Left cardiac atrium (tissue), 4 donors: ENCODE data around the gene BPHL. TPM values are rescaled to one million over a fixed set of nuclear protein-coding genes. Genes with fewer than 3 reads are reported as not detected.
"Not testable (repeated sequence)": the region's sequence is repeated elsewhere in the genome, so short reads cannot be mapped to it uniquely, and the experiment has no call there.

Experiments
- ATAC-seq, 2 donors: fragments of 200-7000 bp; cut with Tn5 transposase; one replicate each; pipeline ENCODE4 v1.9.1; 2020; ENCODE audit warnings: mild to moderate bottlenecking in 2 of 2, moderate library complexity in 2 of 2
- DNase-seq: peaks from one replicate; pipeline ENCODE4 v3.0.0-alpha.2; 2020
- intact Hi-C, 2 donors: fragments of 100-400 bp; cut with DNase I; formaldehyde crosslinking; loops; one replicate each; pipeline versions ENCODE4 v1.14.1 to v1.15.1; 2022 to 2023
- total RNA-seq, 2 donors: library from RNA; stranded (reverse); fragmentation: NEBNext Ultra II Directional; extraction: Animal tissue kit (Norgen Biotek cat#: 25700); gene quantifications; one replicate each; pipeline ENCODE4 v1.2.1, GENCODE V29; 2021
- donor health status: DM: no; HTN: yes; CAD: no.
- donor health status: DM: no; HTN: yes; CAD: no; lungs with severe emphysema.
- donor health status: DM: yes; HTN: yes; CAD: no.
- donor health status: Dilated cardiomyopathy.

The BPHL gene
- total RNA-seq, 2 donors from 2014 or later: 12.4 to 13.6 TPM

DNA sequence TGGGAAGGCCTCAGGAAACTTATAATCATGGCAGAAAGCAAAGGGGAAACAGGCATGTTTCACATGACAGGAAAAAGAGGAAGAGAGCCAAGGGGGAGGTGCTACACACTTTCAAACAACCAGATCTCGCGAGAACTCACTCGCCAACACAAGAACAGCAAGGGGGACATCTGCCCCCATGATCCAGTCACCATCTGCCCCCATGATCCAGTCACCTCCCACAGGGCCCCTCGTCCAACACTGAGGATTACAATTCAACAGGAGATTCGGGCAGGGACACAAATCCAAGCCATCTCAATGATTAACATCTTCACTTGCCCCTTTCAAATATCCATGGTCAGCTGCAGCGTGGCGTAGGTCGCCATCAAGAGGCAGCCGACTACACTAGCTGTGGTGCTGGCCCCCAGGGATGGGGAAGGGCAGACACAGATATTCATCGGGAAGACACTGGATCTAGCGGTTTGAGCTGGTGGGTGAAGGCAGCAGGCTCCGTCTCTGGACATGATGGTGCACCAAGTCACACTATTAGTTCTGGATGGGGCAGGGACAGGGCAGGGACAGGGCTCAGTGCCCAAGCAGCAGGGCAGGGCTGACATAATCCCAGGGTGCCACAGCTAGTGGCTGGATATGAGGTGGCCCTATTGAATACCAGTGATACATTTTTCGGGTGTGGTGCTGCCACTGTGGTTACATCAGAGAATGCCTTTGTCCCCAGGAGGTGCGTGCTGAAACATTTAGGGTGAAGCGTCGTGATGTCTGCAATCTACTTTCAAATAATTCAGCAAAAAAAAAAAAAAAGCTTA, 77.4 kb downstream of the BPHL start:
- intact Hi-C loops: no loop called here
- DNase-seq: no peak
- ATAC-seq: peak in 1 of 2 donors; percentile 29

DNA sequence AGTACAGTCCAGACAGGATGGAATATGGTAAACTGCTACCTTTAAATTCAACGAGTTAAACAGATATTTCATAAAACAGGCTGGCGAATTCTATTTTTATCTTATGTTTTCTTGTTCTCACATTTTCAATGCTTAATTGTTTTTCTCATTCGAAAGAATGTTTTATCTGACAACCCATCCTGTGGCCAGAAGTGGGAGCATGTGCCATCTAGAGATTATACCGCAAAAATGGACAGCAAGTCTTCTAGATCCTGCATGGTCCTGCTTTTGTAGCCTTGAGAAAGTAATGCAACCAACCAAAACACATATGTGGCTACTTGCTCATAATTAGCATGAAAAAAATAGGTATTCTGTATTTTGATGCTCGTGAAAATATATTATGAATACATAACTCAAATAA, 78.3 kb downstream of the BPHL start:
- intact Hi-C loops: no loop called here
- DNase-seq: no peak

DNA sequence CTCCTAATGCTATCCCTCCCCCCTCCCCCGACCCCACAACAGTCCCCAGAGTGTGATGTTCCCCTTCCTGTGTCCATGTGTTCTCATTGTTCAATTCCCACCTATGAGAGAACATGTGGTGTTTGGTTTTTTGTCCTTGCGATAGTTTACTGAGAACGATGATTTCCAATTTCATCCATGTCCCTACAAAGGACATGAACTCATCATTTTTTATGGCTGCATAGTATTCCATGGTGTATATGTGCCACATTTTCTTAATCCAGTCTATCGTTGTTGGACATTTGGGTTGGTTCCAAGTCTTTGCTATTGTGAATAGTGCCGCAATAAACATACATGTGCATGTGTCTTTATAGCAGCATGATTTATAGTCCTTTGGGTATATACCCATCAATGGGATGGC, 79.2 kb downstream of the BPHL start:
- ATAC-seq, intact Hi-C loops, DNase-seq: not testable (repeated sequence)

More for the DNA sequence above, 78.3 kb downstream of the BPHL start:
- no peak for ATAC-seq

DNA sequence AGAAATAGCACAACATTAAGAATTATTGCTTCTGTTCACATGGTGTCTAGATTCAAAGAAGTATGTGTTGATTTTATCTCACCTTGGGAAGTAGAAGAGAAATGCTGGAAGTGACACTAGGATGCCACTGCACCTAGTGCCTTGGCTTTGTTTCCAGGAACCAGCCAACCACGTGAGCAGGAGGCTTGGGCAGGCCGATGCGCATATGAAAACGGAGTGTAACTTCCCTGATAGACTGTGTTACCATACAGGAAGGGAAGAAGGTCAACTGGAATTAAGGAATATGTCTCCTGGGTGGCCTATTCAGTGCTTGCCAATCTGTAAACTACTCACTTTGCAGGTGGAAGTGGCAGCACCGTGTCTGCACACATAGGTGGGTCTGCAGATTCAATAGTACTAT, 80.9 kb downstream of the BPHL start:
- intact Hi-C loops: no loop called here
- ATAC-seq: no peak
- DNase-seq: no peak

DNA sequence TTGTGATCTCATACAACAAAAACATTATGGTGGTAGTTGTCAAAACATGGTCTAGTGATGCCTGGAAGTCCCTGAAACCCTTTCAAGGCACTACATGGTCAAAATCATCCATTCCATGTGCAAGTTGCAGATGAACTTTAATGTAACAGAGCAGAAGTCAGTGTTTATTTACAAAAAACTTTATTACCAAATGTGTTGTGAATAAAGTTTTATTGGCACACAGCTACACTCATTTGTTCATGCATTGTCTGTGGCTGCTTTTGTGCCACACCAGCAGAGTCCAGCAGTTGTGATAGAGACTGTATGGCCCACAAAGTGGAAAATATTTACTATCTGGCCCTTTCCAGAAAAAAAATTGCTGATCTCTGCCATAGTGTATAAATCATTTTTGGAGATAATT, 82.2 kb downstream of the BPHL start:
- no peak for ATAC-seq
- DNase-seq: no peak
- intact Hi-C loops: no loop called here

DNA sequence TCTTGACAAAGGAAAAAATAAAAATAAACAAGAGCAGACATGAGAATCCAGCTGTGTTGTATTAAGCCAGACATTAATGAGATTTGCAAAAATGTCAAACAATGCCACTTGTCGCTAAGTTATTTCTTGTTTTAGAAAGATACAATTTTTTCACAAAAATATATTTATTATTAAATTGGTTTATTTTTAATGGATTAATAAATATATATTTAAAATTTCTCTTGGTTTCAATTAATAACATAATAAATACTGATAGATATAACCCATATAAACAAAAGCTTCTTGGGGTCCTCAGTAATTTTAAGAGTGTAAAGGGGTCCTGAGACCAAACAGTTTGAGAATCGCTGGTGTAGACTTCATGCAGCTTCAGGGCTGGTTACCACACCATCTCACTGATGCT, 82.9 kb downstream of the BPHL start:
- DNase-seq: no peak
- intact Hi-C loops: no loop called here
- no peak for ATAC-seq

Other genes starting within 250 kb of the BPHL start
- gene SERPINB9, start 215.4 kb upstream of the BPHL start, total RNA-seq: 10 to 100 TPM in 1 of 2 donors, 1 to 10 TPM in 1; 3.8 to 14.4 TPM
- 100 to 1,000 TPM; 218 to 225 TPM for gene SERPINB6, start 147.1 kb upstream of the BPHL start, total RNA-seq
- 10 to 100 TPM; 46.2 to 53.8 TPM for gene NQO2, start 118.8 kb upstream of the BPHL start, total RNA-seq
- gene RIPK1, start 50.2 kb upstream of the BPHL start, total RNA-seq: 10 to 100 TPM; 10.6 to 13.1 TPM
- 10 to 100 TPM; 43.8 to 57.8 TPM for gene TUBB2A, start 38.8 kb downstream of the BPHL start, total RNA-seq
- 1 to 10 TPM; 2.2 to 3.9 TPM for gene TUBB2B, start 108.9 kb downstream of the BPHL start, total RNA-seq
- 1 to 10 TPM; 6.7 to 8.8 TPM for gene PSMG4, start 140.2 kb downstream of the BPHL start, total RNA-seq